A549 (cell line): Measurements from ENCODE around the gene EIF3A. TPM values are rescaled to one million over a fixed set of nuclear protein-coding genes. Genes with fewer than 3 reads are reported as not detected.
A peak's percentile ranks its signal among the peaks of the same experiment; 100 is the strongest.

Source experiments
- BHLHE40 ChIP-seq: IDR thresholded peaks from 2 replicates; pipeline ENCODE4 v1.6.1; 2012; ENCODE audit warnings: low read depth, low read length, inconsistent platforms
- CBX2 ChIP-seq: fragments of 200-600 bp; sonication (generic); IDR thresholded peaks from 2 replicates; pipeline ENCODE4 v1.6.1; 2016; ENCODE audit warnings: low read depth, mild to moderate bottlenecking, borderline replicate concordance
- CBX8 ChIP-seq: fragments of 200-600 bp; sonication (generic); IDR thresholded peaks from 2 replicates; pipeline ENCODE4 v1.6.1; 2016
- CEBPB ChIP-seq, 2 experiments: fragments of >200 bp in 1 of 2; sonication (Bioruptor Twin) in 1 of 2; formaldehyde crosslinking in 1 of 2; IDR thresholded peaks; 2 replicates each; pipeline ENCODE4 v1.6.1; 2012 to 2016
- CHD2 ChIP-seq: fragments of 150-350 bp; IDR thresholded peaks from 2 replicates; pipeline ENCODE4 v1.6.1; 2014; ENCODE audit warnings: low read length; ENCODE audit not compliant: partially characterized antibody
- CHD4 ChIP-seq: fragments of 200-600 bp; sonication (generic); IDR thresholded peaks from 2 replicates; pipeline ENCODE4 v1.6.1; 2016; ENCODE audit warnings: antibody characterized with exemption, mild to moderate bottlenecking, borderline replicate concordance
- EHF ChIP-seq: fragments of 250-450 bp; sonication (Bioruptor Pico); IDR thresholded peaks from 2 replicates; pipeline ENCODE4 v1.5.0; 2020; ENCODE audit warnings: mild to moderate bottlenecking
- EP300 ChIP-seq, 2 experiments: fragments of >200 bp; sonication (Bioruptor Twin); formaldehyde crosslinking; IDR thresholded peaks; 2 replicates in 1 of 2; 3 replicates in 1 of 2; pipeline ENCODE4 v1.6.1; 2016 to 2017
- ESRRA ChIP-seq: fragments of 150-350 bp; IDR thresholded peaks from 2 replicates; pipeline ENCODE4 v1.6.1; 2014; ENCODE audit warnings: mild to moderate bottlenecking, low read length, borderline replicate concordance
- FOXS1 ChIP-seq: fragments of 250-450 bp; sonication (Bioruptor Pico); IDR thresholded peaks from 2 replicates; pipeline ENCODE4 v1.5.0; 2020; ENCODE audit warnings: mild to moderate bottlenecking, moderate library complexity
- HDAC2 ChIP-seq: fragments of 200-600 bp; sonication (generic); IDR thresholded peaks from 2 replicates; pipeline ENCODE4 v1.6.1; 2016
- HEYL ChIP-seq: fragments of 250-450 bp; sonication (Bioruptor Pico); IDR thresholded peaks from 2 replicates; pipeline ENCODE4 v1.8.0; 2021; ENCODE audit warnings: mild to moderate bottlenecking, moderate library complexity
- HOXA7 ChIP-seq: fragments of 250-450 bp; sonication (Bioruptor Pico); IDR thresholded peaks from 2 replicates; pipeline ENCODE4 v1.5.0; 2020; ENCODE audit warnings: mild to moderate bottlenecking, moderate library complexity
- HOXB13 ChIP-seq: fragments of 250-450 bp; sonication (Bioruptor Pico); IDR thresholded peaks from 2 replicates; pipeline ENCODE4 v1.5.0; 2020; ENCODE audit warnings: low read depth, mild to moderate bottlenecking, moderate library complexity
- HOXB5 ChIP-seq: fragments of 250-450 bp; sonication (Bioruptor Pico); IDR thresholded peaks from 2 replicates; pipeline ENCODE4 v1.5.0; 2020; ENCODE audit warnings: mild to moderate bottlenecking, moderate library complexity
- JUN ChIP-seq, 2 experiments: fragments of >200 bp; sonication (Bioruptor Twin); formaldehyde crosslinking; IDR thresholded peaks; 2 replicates in 1 of 2; 3 replicates in 1 of 2; pipeline ENCODE4 v1.6.1; 2016 to 2017
- KDM1A ChIP-seq: fragments of 200-600 bp; sonication (generic); IDR thresholded peaks from 2 replicates; pipeline ENCODE4 v1.6.1; 2016; ENCODE audit warnings: low read depth, mild to moderate bottlenecking
- KDM5A ChIP-seq: fragments of 200-600 bp; sonication (generic); IDR thresholded peaks from 2 replicates; pipeline ENCODE4 v1.6.1; 2016; ENCODE audit warnings: antibody characterized with exemption, mild to moderate bottlenecking
- MAFK ChIP-seq: fragments of 450-650 bp; IDR thresholded peaks from 2 replicates; pipeline ENCODE4 v1.6.1; 2014; ENCODE audit not compliant: partially characterized antibody
- MAZ ChIP-seq: fragments of 150-350 bp; IDR thresholded peaks from 2 replicates; pipeline ENCODE4 v1.6.1; 2014; ENCODE audit warnings: antibody characterized with exemption, low read depth, low read length, borderline replicate concordance
- MYC ChIP-seq: IDR thresholded peaks from 2 replicates; pipeline ENCODE4 v1.6.1; 2012; ENCODE audit warnings: mild to moderate bottlenecking, inconsistent platforms, low read length, improper control_type of control experiment, borderline replicate concordance
- NFE2L2 ChIP-seq: fragments of 150-350 bp; conservative IDR thresholded peaks from 2 replicates; pipeline ENCODE4 v1.6.1; 2014; ENCODE audit warnings: low read length
- POLR2A ChIP-seq: IDR thresholded peaks from 2 replicates; pipeline ENCODE4 v1.6.1; 2012; ENCODE audit warnings: mild to moderate bottlenecking, low read length
- POLR2AphosphoS2 ChIP-seq: conservative IDR thresholded peaks from 2 replicates; pipeline ENCODE4 v1.6.1; 2012; ENCODE audit warnings: low read length, improper control_type of control experiment, inconsistent platforms
- RCOR1 ChIP-seq: fragments of 150-350 bp; IDR thresholded peaks from 2 replicates; pipeline ENCODE4 v1.6.1; 2014; ENCODE audit warnings: antibody characterized with exemption, low read length, low read depth
- RFX5 ChIP-seq: fragments of 450-650 bp; IDR thresholded peaks from 2 replicates; pipeline ENCODE4 v1.7.1; 2014; ENCODE audit warnings: antibody characterized with exemption, mild to moderate bottlenecking, moderate library complexity
- RNF2 ChIP-seq: fragments of 200-600 bp; sonication (generic); IDR thresholded peaks from 2 replicates; pipeline ENCODE4 v1.6.1; 2016; ENCODE audit warnings: low read depth, mild to moderate bottlenecking, antibody characterized with exemption, moderate library complexity, borderline replicate concordance
- SMC3 ChIP-seq: fragments of >200 bp; sonication (Bioruptor Twin); formaldehyde crosslinking; IDR thresholded peaks from 3 replicates; pipeline ENCODE4 v1.6.1; 2018; ENCODE audit warnings: inconsistent platforms
- SREBF2 ChIP-seq: fragments of 450-650 bp; IDR thresholded peaks from 2 replicates; pipeline ENCODE4 v1.6.1; 2014; ENCODE audit warnings: mild to moderate bottlenecking, moderate library complexity
- TFCP2L1 ChIP-seq: fragments of 250-450 bp; sonication (Bioruptor Pico); IDR thresholded peaks from 2 replicates; pipeline ENCODE4 v1.5.0; 2021; ENCODE audit warnings: mild to moderate bottlenecking
- ZNF302 ChIP-seq: fragments of 250-450 bp; sonication (Bioruptor Pico); IDR thresholded peaks from 2 replicates; pipeline ENCODE4 v1.9.0; 2021; ENCODE audit warnings: inconsistent platforms, mild to moderate bottlenecking, moderate library complexity
- polyA plus RNA-seq, 4 experiments: library from polyadenylated mRNA; depleted of rRNA in 3 of 4; stranded (reverse); fragments of >200 nt; fragmentation: RNase III in 1 of 4; extraction: RNeasy Plus Mini Kit Qiagen cat#74134 plus additional on column Dnase treatment in 1 of 4; gene quantifications; 2 replicates in 3 of 4; 3 replicates in 1 of 4; pipeline ENCODE4 v1.2.3, GENCODE V29; 2011 to 2017
- TF ChIP-seq, protein P1 (sequence below): fragments of 450-650 bp; IDR thresholded peaks from 2 replicates; pipeline ENCODE4 v1.6.1; 2014; ENCODE audit warnings: antibody characterized with exemption
- TF ChIP-seq, protein P2 (sequence below): fragments of >200 bp; sonication (Bioruptor Twin); formaldehyde crosslinking; IDR thresholded peaks from 2 replicates; pipeline ENCODE4 v1.6.1; 2016
- TF ChIP-seq, protein P3 (sequence below): IDR thresholded peaks from 2 replicates; pipeline ENCODE4 v1.6.1; 2012
- TF ChIP-seq, protein P4 (sequence below): IDR thresholded peaks from 2 replicates; pipeline ENCODE4 v1.6.1; 2012; ENCODE audit warnings: low read depth, borderline replicate concordance
- TF ChIP-seq, protein P5 (sequence below): fragments of >200 bp; sonication (Bioruptor Twin); formaldehyde crosslinking; IDR thresholded peaks from 3 replicates; pipeline ENCODE4 v1.5.1; 2016
- TF ChIP-seq, protein P6 (sequence below): fragments of 250-450 bp; sonication (Bioruptor Pico); IDR thresholded peaks from 2 replicates; pipeline ENCODE4 v1.5.0; 2020; ENCODE audit warnings: low read depth, mild to moderate bottlenecking, moderate library complexity
- TF ChIP-seq, protein P7 (sequence below): fragments of >200 bp; sonication (Bioruptor Twin); formaldehyde crosslinking; IDR thresholded peaks from 3 replicates; pipeline ENCODE4 v1.6.1; 2016

Gene EIF3A
- polyA plus RNA-seq, 2 of the 4 experiments (the other 2 are of a cell fraction): 71.0 to 154 TPM

DNA sequence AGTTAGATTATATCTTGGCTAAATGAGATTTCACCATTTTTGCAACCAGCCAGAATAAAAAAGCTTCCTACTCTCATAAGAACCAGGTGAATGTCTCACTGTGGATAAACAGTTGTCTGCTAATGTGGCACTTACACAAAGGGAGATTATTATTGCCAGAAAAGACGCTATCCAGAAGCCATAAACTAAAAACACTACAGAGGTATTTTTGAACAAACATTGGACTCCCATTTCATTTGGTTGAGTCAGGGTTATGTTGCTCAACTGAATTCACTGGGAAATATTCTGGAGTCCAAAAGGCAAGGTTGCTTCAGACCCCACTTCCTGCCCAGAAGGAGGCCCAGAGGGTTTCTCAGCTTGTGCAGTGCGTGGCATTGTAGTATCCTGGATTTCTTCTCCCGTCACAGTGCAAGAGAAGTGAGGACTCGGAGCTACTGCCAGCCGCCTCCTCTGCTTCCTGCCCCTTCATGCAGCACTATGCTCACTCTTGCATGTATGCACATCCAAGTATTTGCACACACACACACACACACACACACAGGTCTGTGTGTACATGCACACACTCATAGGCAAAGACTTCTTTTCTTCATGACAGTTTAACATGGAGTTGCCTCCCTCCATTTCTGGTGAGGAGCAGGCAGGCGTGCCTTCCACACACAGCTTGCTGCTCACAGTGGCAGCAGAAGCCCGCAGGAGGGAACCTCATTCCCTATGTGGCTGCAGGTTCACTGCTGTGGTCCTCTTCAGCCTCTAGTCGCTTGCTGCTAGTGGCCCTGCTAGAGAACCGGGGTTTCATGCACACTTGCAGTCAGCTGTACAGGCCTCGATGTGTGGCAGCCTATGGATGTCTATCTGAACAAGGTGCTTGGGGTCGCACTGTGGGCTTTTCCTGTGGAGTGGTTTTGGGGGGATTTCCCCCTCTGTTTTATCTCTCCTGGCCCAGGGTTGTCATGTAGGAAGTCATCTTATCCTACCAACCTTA lies 33.4 kb upstream of the EIF3A start (continued):
- TF ChIP-seq KDM5A (no peak), CBX8 (no peak), RNF2 (no peak), KDM1A (no peak), HOXA7 (CRISPR knock-in tag) (no peak), RCOR1 (no peak), JUN (IDR thresholded peaks at IDR 0.05) (peak; percentile 58; a peak in 2 of 5 replicates), POLR2A (no peak), CHD2 (no peak), CBX2 (no peak), SMC3 (no peak), CHD4 (no peak), MAZ (no peak), HOXB13 (CRISPR knock-in tag) (no peak), MAFK (no peak), TFCP2L1 (CRISPR knock-in tag) (no peak), POLR2AphosphoS2 (no peak), SREBF2 (no peak), CEBPB (IDR thresholded peaks at IDR 0.05) (peak; percentile 93 to 96), MYC (no peak), EP300 (IDR thresholded peaks at IDR 0.05) (peak in 1 of 2 experiments; percentile 35; a peak in 2 of 5 replicates), BHLHE40 (no peak), FOXS1 (CRISPR knock-in tag) (no peak), HEYL (CRISPR knock-in tag) (no peak), ZNF302 (CRISPR knock-in tag) (no peak), HDAC2 (no peak), ESRRA (no peak), HOXB5 (CRISPR knock-in tag) (no peak), NFE2L2 (no peak), RFX5 (no peak), EHF (CRISPR knock-in tag) (no peak)
- TF ChIP-seq, protein P1, sequence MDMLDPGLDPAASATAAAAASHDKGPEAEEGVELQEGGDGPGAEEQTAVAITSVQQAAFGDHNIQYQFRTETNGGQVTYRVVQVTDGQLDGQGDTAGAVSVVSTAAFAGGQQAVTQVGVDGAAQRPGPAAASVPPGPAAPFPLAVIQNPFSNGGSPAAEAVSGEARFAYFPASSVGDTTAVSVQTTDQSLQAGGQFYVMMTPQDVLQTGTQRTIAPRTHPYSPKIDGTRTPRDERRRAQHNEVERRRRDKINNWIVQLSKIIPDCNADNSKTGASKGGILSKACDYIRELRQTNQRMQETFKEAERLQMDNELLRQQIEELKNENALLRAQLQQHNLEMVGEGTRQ: no peak
- TF ChIP-seq, protein P2, sequence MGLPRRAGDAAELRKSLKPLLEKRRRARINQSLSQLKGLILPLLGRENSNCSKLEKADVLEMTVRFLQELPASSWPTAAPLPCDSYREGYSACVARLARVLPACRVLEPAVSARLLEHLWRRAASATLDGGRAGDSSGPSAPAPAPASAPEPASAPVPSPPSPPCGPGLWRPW: peak; percentile 83; the same call in 1 of the 2 replicates
- TF ChIP-seq, protein P3, sequence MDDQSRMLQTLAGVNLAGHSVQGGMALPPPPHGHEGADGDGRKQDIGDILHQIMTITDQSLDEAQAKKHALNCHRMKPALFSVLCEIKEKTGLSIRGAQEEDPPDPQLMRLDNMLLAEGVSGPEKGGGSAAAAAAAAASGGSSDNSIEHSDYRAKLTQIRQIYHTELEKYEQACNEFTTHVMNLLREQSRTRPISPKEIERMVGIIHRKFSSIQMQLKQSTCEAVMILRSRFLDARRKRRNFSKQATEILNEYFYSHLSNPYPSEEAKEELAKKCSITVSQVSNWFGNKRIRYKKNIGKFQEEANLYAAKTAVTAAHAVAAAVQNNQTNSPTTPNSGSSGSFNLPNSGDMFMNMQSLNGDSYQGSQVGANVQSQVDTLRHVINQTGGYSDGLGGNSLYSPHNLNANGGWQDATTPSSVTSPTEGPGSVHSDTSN: no peak
- TF ChIP-seq, protein P4, sequence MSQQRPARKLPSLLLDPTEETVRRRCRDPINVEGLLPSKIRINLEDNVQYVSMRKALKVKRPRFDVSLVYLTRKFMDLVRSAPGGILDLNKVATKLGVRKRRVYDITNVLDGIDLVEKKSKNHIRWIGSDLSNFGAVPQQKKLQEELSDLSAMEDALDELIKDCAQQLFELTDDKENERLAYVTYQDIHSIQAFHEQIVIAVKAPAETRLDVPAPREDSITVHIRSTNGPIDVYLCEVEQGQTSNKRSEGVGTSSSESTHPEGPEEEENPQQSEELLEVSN: no peak
- TF ChIP-seq, protein P5, sequence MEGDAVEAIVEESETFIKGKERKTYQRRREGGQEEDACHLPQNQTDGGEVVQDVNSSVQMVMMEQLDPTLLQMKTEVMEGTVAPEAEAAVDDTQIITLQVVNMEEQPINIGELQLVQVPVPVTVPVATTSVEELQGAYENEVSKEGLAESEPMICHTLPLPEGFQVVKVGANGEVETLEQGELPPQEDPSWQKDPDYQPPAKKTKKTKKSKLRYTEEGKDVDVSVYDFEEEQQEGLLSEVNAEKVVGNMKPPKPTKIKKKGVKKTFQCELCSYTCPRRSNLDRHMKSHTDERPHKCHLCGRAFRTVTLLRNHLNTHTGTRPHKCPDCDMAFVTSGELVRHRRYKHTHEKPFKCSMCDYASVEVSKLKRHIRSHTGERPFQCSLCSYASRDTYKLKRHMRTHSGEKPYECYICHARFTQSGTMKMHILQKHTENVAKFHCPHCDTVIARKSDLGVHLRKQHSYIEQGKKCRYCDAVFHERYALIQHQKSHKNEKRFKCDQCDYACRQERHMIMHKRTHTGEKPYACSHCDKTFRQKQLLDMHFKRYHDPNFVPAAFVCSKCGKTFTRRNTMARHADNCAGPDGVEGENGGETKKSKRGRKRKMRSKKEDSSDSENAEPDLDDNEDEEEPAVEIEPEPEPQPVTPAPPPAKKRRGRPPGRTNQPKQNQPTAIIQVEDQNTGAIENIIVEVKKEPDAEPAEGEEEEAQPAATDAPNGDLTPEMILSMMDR: no peak
- TF ChIP-seq, protein P6, sequence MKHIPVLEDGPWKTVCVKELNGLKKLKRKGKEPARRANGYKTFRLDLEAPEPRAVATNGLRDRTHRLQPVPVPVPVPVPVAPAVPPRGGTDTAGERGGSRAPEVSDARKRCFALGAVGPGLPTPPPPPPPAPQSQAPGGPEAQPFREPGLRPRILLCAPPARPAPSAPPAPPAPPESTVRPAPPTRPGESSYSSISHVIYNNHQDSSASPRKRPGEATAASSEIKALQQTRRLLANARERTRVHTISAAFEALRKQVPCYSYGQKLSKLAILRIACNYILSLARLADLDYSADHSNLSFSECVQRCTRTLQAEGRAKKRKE: no peak
- TF ChIP-seq, protein P7, sequence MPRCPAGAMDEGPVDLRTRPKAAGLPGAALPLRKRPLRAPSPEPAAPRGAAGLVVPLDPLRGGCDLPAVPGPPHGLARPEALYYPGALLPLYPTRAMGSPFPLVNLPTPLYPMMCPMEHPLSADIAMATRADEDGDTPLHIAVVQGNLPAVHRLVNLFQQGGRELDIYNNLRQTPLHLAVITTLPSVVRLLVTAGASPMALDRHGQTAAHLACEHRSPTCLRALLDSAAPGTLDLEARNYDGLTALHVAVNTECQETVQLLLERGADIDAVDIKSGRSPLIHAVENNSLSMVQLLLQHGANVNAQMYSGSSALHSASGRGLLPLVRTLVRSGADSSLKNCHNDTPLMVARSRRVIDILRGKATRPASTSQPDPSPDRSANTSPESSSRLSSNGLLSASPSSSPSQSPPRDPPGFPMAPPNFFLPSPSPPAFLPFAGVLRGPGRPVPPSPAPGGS: 0 out of 3 replicates have a peak, but pooled peaks have one; percentile 17
